Naive thymus-derived CD4-positive, alpha-beta T cell (primary cell): ENCODE data around the gene RNF10. TPM values are rescaled to one million over a fixed set of nuclear protein-coding genes. Genes with fewer than 3 reads are reported as not detected.

ENCODE experiments used
- ATAC-seq: fragments of 150-1000 bp; cut with Tn5 transposase; 2 replicates; pipeline ENCODE4 v1.10.0; 2021; ENCODE audit warnings: mild to moderate bottlenecking, moderate library complexity
- CTCF ChIA-PET: fragments of 350-600 bp; sonication (Branson Sonifier 250); formaldehyde crosslinking; loops from one replicate; lab custom pipeline; 2021; ENCODE audit warnings: antibody characterized with exemption; lab: Charles Lee
- POLR2A ChIA-PET: fragments of 350-600 bp; sonication (Branson Sonifier 250); formaldehyde crosslinking; loops from one replicate; lab custom pipeline; 2021; ENCODE audit warnings: antibody characterized with exemption, inconsistent platforms; lab: Charles Lee
- DNase-seq, 9 donors: peaks; one replicate each; pipeline versions ENCODE4 v3.0.0 to v3.0.0-alpha.2; 2020 to 2022; ENCODE audit warnings: mixed read lengths in 1 of 9
- H3K27ac ChIP-seq: one replicate; pipeline ENCODE4 v1.7.0; 2013; ENCODE audit warnings: mild to moderate bottlenecking, low read depth, low read length, moderate library complexity
- H3K27me3 ChIP-seq, 2 donors: one replicate each; pipeline ENCODE4 v1.7.0; 2013; ENCODE audit warnings: low read length in 2 of 2, mild to moderate bottlenecking in 2 of 2, moderate library complexity in 2 of 2; ENCODE audit not compliant: control insufficient read depth in 2 of 2, insufficient read depth in 2 of 2
- H3K36me3 ChIP-seq, 3 experiments: 1 replicate in 2 of 3; 2 replicates in 1 of 3; pipeline ENCODE4 v1.7.0; 2013; ENCODE audit warnings: low read length in 3 of 3, mild to moderate bottlenecking in 3 of 3, moderate library complexity in 1 of 3; ENCODE audit not compliant: insufficient read depth in 3 of 3, control insufficient read depth in 2 of 3
- H3K4me1 ChIP-seq, 2 donors: one replicate each; pipeline ENCODE4 v1.7.0; 2013; ENCODE audit warnings: low read length in 2 of 2, mild to moderate bottlenecking in 2 of 2, moderate library complexity in 1 of 2; ENCODE audit not compliant: control insufficient read depth in 2 of 2, insufficient read depth in 2 of 2
- H3K4me3 ChIP-seq: 2 replicates; pipeline ENCODE4 v1.7.0; 2013; ENCODE audit warnings: mild to moderate bottlenecking, low read length
- H3K9me3 ChIP-seq, 3 experiments: 1 replicate in 2 of 3; 2 replicates in 1 of 3; pipeline ENCODE4 v1.7.0; 2013; ENCODE audit warnings: low read length in 3 of 3; ENCODE audit not compliant: control insufficient read depth in 2 of 3
- H3K27ac Mint-ChIP-seq, 9 donors: one replicate each; pipeline ENCODE4 v1.8.0; 2020 to 2022; ENCODE audit warnings: mixed read lengths in 9 of 9, mild to moderate bottlenecking in 8 of 9, moderate library complexity in 5 of 9, inconsistent platforms in 2 of 9
- H3K27me3 Mint-ChIP-seq, 5 donors: one replicate each; pipeline ENCODE4 v1.8.0; 2021 to 2022; ENCODE audit warnings: mixed read lengths in 5 of 5, mild to moderate bottlenecking in 1 of 5
- H3K36me3 Mint-ChIP-seq, 5 donors: one replicate each; pipeline ENCODE4 v1.8.0; 2020 to 2022; ENCODE audit warnings: mixed read lengths in 5 of 5, mild to moderate bottlenecking in 3 of 5, inconsistent platforms in 1 of 5
- H3K4me1 Mint-ChIP-seq, 7 donors: one replicate each; pipeline ENCODE4 v1.8.0; 2020 to 2022; ENCODE audit warnings: mixed read lengths in 7 of 7, mild to moderate bottlenecking in 3 of 7, inconsistent platforms in 1 of 7
- H3K4me3 Mint-ChIP-seq, 10 donors: one replicate each; pipeline ENCODE4 v1.8.0; 2020 to 2022; ENCODE audit warnings: mild to moderate bottlenecking in 10 of 10, mixed read lengths in 10 of 10, moderate library complexity in 6 of 10, inconsistent platforms in 2 of 10
- H3K9me3 Mint-ChIP-seq, 11 donors: one replicate each; pipeline ENCODE4 v1.8.0; 2020 to 2022; ENCODE audit warnings: mixed read lengths in 11 of 11, mild to moderate bottlenecking in 4 of 11, inconsistent platforms in 1 of 11, moderate library complexity in 1 of 11
- intact Hi-C, 2 donors: fragments of 100-400 bp; cut with micrococcal nuclease; formaldehyde crosslinking; loops; one replicate each; pipeline ENCODE4 v1.15.1; 2023
- polyA plus RNA-seq, 2 donors: library from polyadenylated mRNA; unstranded; fragments of 300-500 nt; fragmentation: Illumina TruSeq; gene quantifications; one replicate each; pipeline ENCODE4 v1.2.3, GENCODE V29; 2021
- total RNA-seq, 6 experiments: library from RNA in 5 of 6; stranded (reverse) in 5 of 6; gene quantifications; 1 replicate in 5 of 6; 2 replicates in 1 of 6; pipeline ENCODE4 v1.2.3 and lab custom pipeline; 2021 to 2026

Gene RNF10
- total and polyA plus RNA-seq, 7 experiments from 2014 or later, result 95.1 to 361 (median 203) TPM

GRCh38 chr12:120590741-120591407 is 56.7 kb downstream of the RNF10 start:
- Histone ChIP-seq H3K27ac (no peak overlapping the region), H3K36me3 (no peaks in the 10 kb centered on the region), H3K4me1 (no peaks in the 10 kb centered on the region), H3K4me3 (no peak overlapping the region), H3K27me3 (no peaks in the 10 kb centered on the region), H3K9me3 (no peaks in the 10 kb centered on the region)
- DNase-seq, result no peak
- intact Hi-C loops, result no loop called here
- Mint-ChIP-seq H3K36me3 (no peaks in the 10 kb centered on the region), H3K27ac (no peak overlapping the region), H3K9me3 (peaks cover 0 to 2% (median 0%) of the 10 kb centered on the region in 11 donors), H3K27me3 (peaks cover 0 to 11% (median 0%) of the 10 kb centered on the region in 5 donors), H3K4me3 (no peak overlapping the region), H3K4me1 (peaks cover 0 to 4% (median 0%) of the 10 kb centered on the region in 7 donors)
- CTCF ChIA-PET, result no interaction called here
- POLR2A ChIA-PET, result interaction anchor here (0.6 kb wide), 1 partner anchor 1676 kb away, joined by 3 read pairs; no protein-coding TSS in a partner anchor
- no peak for ATAC-seq

GRCh38 chr12:120592121-120593049 is 58.2 kb downstream of the RNF10 start:
- H3K27me3 ChIP-seq, result no peaks in the 10 kb centered on the region
- H3K4me3 ChIP-seq, result no peak overlapping the region
- H3K9me3 ChIP-seq, result no peaks in the 10 kb centered on the region
- intact Hi-C loops, result no loop called here
- no peak for DNase-seq
- ATAC-seq, result no peak
- ChIA-PET POLR2A (no interaction called here), CTCF (no interaction called here)
- Mint-ChIP-seq H3K9me3 (peaks cover 0 to 2% (median 0%) of the 10 kb centered on the region in 11 donors), H3K27ac (no peak overlapping the region), H3K36me3 (no peaks in the 10 kb centered on the region), H3K4me3 (no peak overlapping the region), H3K4me1 (no peaks in the 10 kb centered on the region), H3K27me3 (peaks cover 0 to 7% (median 0%) of the 10 kb centered on the region in 5 donors)
- no peak overlapping the region for H3K27ac ChIP-seq
- H3K36me3 ChIP-seq, result no peaks in the 10 kb centered on the region
- no peaks in the 10 kb centered on the region for H3K4me1 ChIP-seq

GRCh38 chr12:120596901-120597300 is 62.7 kb downstream of the RNF10 start:
- Mint-ChIP-seq H3K4me1 (peaks cover 0 to under 1% (median 0%) of the 10 kb centered on the region in 7 donors), H3K9me3 (no peaks in the 10 kb centered on the region), H3K4me3 (no peak overlapping the region), H3K27me3 (peaks cover 0 to 19% (median 7%) of the 10 kb centered on the region in 5 donors), H3K27ac (no peak overlapping the region), H3K36me3 (no peaks in the 10 kb centered on the region)
- ChIA-PET CTCF (no interaction called here), POLR2A (interaction anchor here (0.6 kb wide), 1 partner anchor 103 kb away, joined by 4 read pairs; no protein-coding TSS in a partner anchor)
- DNase-seq (no peak), ATAC-seq (no peak)
- intact Hi-C loops, result no loop called here
- H3K4me3 ChIP-seq, result no peak overlapping the region
- no peaks in the 10 kb centered on the region for H3K36me3 ChIP-seq
- no peaks in the 10 kb centered on the region for H3K4me1 ChIP-seq
- no peaks in the 10 kb centered on the region for H3K9me3 ChIP-seq
- no peaks in the 10 kb centered on the region for H3K27me3 ChIP-seq
- no peak overlapping the region for H3K27ac ChIP-seq

GRCh38 chr12:120597861-120598260 is 63.7 kb downstream of the RNF10 start:
- ATAC-seq (no peak), DNase-seq (no peak)
- H3K27me3 ChIP-seq, result no peaks in the 10 kb centered on the region
- ChIA-PET CTCF (no interaction called here), POLR2A (no interaction called here)
- Mint-ChIP-seq H3K27me3 (peaks cover 0 to 22% (median 10%) of the 10 kb centered on the region in 5 donors), H3K4me3 (no peak overlapping the region), H3K9me3 (no peaks in the 10 kb centered on the region), H3K4me1 (peaks cover 0 to 2% (median 0%) of the 10 kb centered on the region in 7 donors), H3K36me3 (no peaks in the 10 kb centered on the region), H3K27ac (no peak overlapping the region)
- H3K36me3 ChIP-seq, result no peaks in the 10 kb centered on the region
- intact Hi-C loops, result no loop called here
- no peak overlapping the region for H3K4me3 ChIP-seq
- no peaks in the 10 kb centered on the region for H3K9me3 ChIP-seq
- H3K4me1 ChIP-seq, result no peaks in the 10 kb centered on the region
- H3K27ac ChIP-seq, result no peak overlapping the region

- intact Hi-C loops, result no loop called here
- POLR2A ChIA-PET, result interaction anchor here (0.5 kb wide), 1 partner anchor 210 kb away, joined by 3 read pairs; no protein-coding TSS in a partner anchor
Measured at GRCh38 chr12:120598674-120599463, 64.7 kb downstream of the RNF10 start.

More at GRCh38 chr12:120598674-120599463, 64.7 kb downstream of the RNF10 start:
- Mint-ChIP-seq H3K4me3 (no peak overlapping the region), H3K36me3 (no peaks in the 10 kb centered on the region), H3K9me3 (no peaks in the 10 kb centered on the region), H3K27me3 (peaks cover 0 to 22% (median 10%) of the 10 kb centered on the region in 5 donors), H3K27ac (no peak overlapping the region), H3K4me1 (peaks cover 0 to 2% (median 0%) of the 10 kb centered on the region in 7 donors)
- H3K9me3 ChIP-seq, result no peaks in the 10 kb centered on the region
- no peak overlapping the region for H3K27ac ChIP-seq
- CTCF ChIA-PET, result interaction anchor here (0.9 kb wide), 1 partner anchor 511 kb away, joined by 8 read pairs; no protein-coding TSS in a partner anchor
- no peak for DNase-seq
- H3K4me3 ChIP-seq, result no peak overlapping the region
- peak; percentile 77 for ATAC-seq
- H3K36me3 ChIP-seq, result no peaks in the 10 kb centered on the region
- no peaks in the 10 kb centered on the region for H3K27me3 ChIP-seq
- H3K4me1 ChIP-seq, result no peaks in the 10 kb centered on the region
